WTC11 (cell line): ENCODE results near the gene TFAP2E. TPM values are rescaled to one million over a fixed set of nuclear protein-coding genes. Genes with fewer than 3 reads are reported as not detected.

Experiments
- ATAC-seq: fragments of 200-7000 bp; cut with Tn5 transposase; 2 replicates; pipeline ENCODE4 v1.10.0; 2021; ENCODE audit warnings: mild to moderate bottlenecking, moderate library complexity
- CTCF ChIA-PET: fragments of 300-600 bp; sonication (Branson Sonifier 250); formaldehyde crosslinking; loops from one replicate; lab custom pipeline; 2021; ENCODE audit warnings: antibody characterized with exemption; lab: Charles Lee
- POLR2A ChIA-PET: fragments of 350-600 bp; sonication (Branson Sonifier 250); formaldehyde crosslinking; loops from one replicate; lab custom pipeline; 2021; ENCODE audit warnings: antibody characterized with exemption; lab: Charles Lee
- DNase-seq: peaks from one replicate; pipeline ENCODE4 v3.0.0; 2021; ENCODE audit warnings: low spot score
- H3K27ac Mint-ChIP-seq: 2 replicates; pipeline ENCODE4 v1.8.0; 2021; ENCODE audit warnings: mixed read lengths
- H3K27me3 Mint-ChIP-seq: 2 replicates; pipeline ENCODE4 v1.8.0; 2021; ENCODE audit warnings: low read depth, mild to moderate bottlenecking, moderate library complexity, mixed read lengths
- H3K36me3 Mint-ChIP-seq: 2 replicates; pipeline ENCODE4 v1.8.0; 2021; ENCODE audit warnings: mixed read lengths
- H3K4me1 Mint-ChIP-seq: 2 replicates; pipeline ENCODE4 v1.8.0; 2022; ENCODE audit warnings: mixed read lengths
- H3K4me3 Mint-ChIP-seq: 2 replicates; pipeline ENCODE4 v1.8.0; 2021; ENCODE audit warnings: mild to moderate bottlenecking, moderate library complexity, mixed read lengths
- H3K9me3 Mint-ChIP-seq: 2 replicates; pipeline ENCODE4 v1.8.0; 2021; ENCODE audit warnings: mixed read lengths
- FOXK1 ChIP-seq: sonication (generic); formaldehyde crosslinking; IDR thresholded peaks from 2 replicates; pipeline ENCODE4 v1.8.0; 2022; ENCODE audit warnings: mild to moderate bottlenecking, moderate library complexity, missing genetic modification reagents
- JUN ChIP-seq: sonication (generic); formaldehyde crosslinking; IDR thresholded peaks from 2 replicates; pipeline ENCODE4 v1.8.0; 2023; ENCODE audit warnings: mild to moderate bottlenecking, missing genetic modification reagents
- KAT7 ChIP-seq: sonication (generic); formaldehyde crosslinking; IDR thresholded peaks from 2 replicates; pipeline ENCODE4 v1.8.1; 2023; ENCODE audit warnings: missing genetic modification reagents, mild to moderate bottlenecking, borderline replicate concordance
- NR1H2 ChIP-seq: sonication (generic); formaldehyde crosslinking; IDR thresholded peaks from 2 replicates; pipeline ENCODE4 v1.9.0; 2021; ENCODE audit warnings: mild to moderate bottlenecking, moderate library complexity, missing genetic modification reagents
- OVOL2 ChIP-seq: fragments of 250-450 bp; sonication (Bioruptor Pico); IDR thresholded peaks from 2 replicates; pipeline ENCODE4 v1.9.0; 2021; ENCODE audit warnings: mild to moderate bottlenecking, borderline replicate concordance
- RELA ChIP-seq: sonication (generic); formaldehyde crosslinking; IDR thresholded peaks from 2 replicates; pipeline ENCODE4 v1.8.1; 2022; ENCODE audit warnings: missing genetic modification reagents, mild to moderate bottlenecking, borderline replicate concordance
- TEAD1 ChIP-seq: sonication (generic); formaldehyde crosslinking; IDR thresholded peaks from 2 replicates; pipeline ENCODE4 v1.8.0; 2022; ENCODE audit warnings: mild to moderate bottlenecking, missing genetic modification reagents
- TEAD4 ChIP-seq: sonication (generic); formaldehyde crosslinking; IDR thresholded peaks from 2 replicates; pipeline ENCODE4 v1.8.0; 2022; ENCODE audit warnings: mild to moderate bottlenecking, missing genetic modification reagents
- TP53 ChIP-seq: sonication (generic); formaldehyde crosslinking; IDR thresholded peaks from 2 replicates; pipeline ENCODE4 v1.8.1; 2023; ENCODE audit warnings: mild to moderate bottlenecking, missing genetic modification reagents
- ZNF219 ChIP-seq: sonication (generic); formaldehyde crosslinking; IDR thresholded peaks from 2 replicates; pipeline ENCODE4 v1.8.0; 2023; ENCODE audit warnings: missing genetic modification reagents, mild to moderate bottlenecking, borderline replicate concordance
- total RNA-seq: library from RNA; stranded (reverse); gene quantifications from 3 replicates; pipeline ENCODE4 v1.2.3, GENCODE V29; 2021
- TF ChIP-seq, protein P1 (sequence below): sonication (generic); formaldehyde crosslinking; IDR thresholded peaks from 2 replicates; pipeline ENCODE4 v1.8.0; 2023; ENCODE audit warnings: missing genetic modification reagents
- TF ChIP-seq, protein P2 (sequence below): sonication (generic); formaldehyde crosslinking; IDR thresholded peaks from 2 replicates; pipeline ENCODE4 v1.8.0; 2022; ENCODE audit warnings: mild to moderate bottlenecking, missing genetic modification reagents
- TF ChIP-seq, protein P3 (sequence below): fragments of 250-450 bp; sonication (Bioruptor Pico); conservative IDR thresholded peaks from 2 replicates; pipeline ENCODE4 v1.9.0; 2021; ENCODE audit warnings: mild to moderate bottlenecking
- TF ChIP-seq, protein P4 (sequence below): sonication (generic); formaldehyde crosslinking; conservative IDR thresholded peaks from 2 replicates; pipeline ENCODE4 v1.8.1; 2022; ENCODE audit warnings: mild to moderate bottlenecking, missing genetic modification reagents
- TF ChIP-seq, protein P5 (sequence below): fragments of 250-450 bp; sonication (Bioruptor Pico); IDR thresholded peaks from 2 replicates; pipeline ENCODE4 v1.9.0; 2021; ENCODE audit warnings: moderate library complexity, mild to moderate bottlenecking, inconsistent platforms, borderline replicate concordance

TFAP2E gene
- total RNA-seq, 1 experiment from 2014 or later: 1.7 TPM

DNA sequence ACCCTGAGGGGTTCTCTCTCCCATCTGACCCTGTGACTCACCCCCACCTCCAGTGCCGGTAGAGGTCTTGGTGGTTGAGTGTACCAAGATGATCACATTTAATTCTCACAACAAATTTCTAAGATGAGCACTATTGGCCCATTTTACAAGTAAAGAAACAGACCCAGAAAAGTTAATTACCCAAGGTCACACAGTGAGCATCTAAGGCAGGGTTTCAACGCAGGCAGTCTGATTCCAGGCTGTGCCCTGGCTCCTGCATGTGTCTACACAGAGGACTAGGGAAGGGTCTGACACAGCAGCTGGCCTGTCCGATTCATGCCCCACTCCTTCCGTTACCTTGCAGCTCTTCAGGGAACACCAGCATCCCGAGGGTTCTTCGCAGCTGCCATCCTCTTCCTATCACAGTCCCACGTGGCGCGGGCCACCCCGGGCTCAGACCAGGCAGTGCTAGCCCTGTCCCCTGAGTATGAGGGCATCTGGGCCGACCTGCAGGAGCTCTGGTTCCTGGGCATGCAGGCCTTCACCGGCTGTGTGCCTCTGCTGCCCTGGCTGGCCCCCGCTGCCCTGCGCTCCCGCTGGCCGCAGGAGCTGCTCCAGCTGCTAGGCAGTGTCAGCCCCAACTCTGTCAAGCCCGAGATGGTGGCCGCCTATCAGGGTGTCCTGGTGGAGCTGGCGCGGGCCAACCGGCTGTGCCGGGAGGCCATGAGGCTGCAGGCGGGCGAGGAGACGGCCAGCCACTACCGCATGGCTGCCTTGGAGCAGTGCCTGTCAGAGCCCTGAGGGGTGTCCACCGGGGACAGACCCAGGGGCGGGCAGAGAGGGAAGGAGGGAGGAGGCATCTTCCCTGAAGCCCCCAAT, 8.0 kb upstream of the TFAP2E start:
- ATAC-seq (no peak), DNase-seq (no peak)
- peaks cover 6% of the 10 kb centered on the region for H3K4me1 Mint-ChIP-seq
- ChIA-PET POLR2A (interaction anchor here (0.6 kb wide), 1 partner anchor 342 kb away, joined by 4 read pairs; no protein-coding TSS in a partner anchor), CTCF (interaction anchor here (0.5 to 2.3 kb wide), 50 partner anchors 9 to 606 kb away, joined by 3 to 52 read pairs (median 4); partner anchors contain the start of genes C1orf216, CLSPN and TFAP2E)
- no peaks in the 10 kb centered on the region for H3K9me3 Mint-ChIP-seq
- H3K27ac Mint-ChIP-seq: no peak overlapping the region
- no peak for TF ChIP-seq TEAD4 (CRISPR knock-in tag)
- TF ChIP-seq RELA (CRISPR knock-in tag): 0 out of 2 replicates have a peak, but pooled peaks have one; percentile 17
- TF ChIP-seq JUN (CRISPR knock-in tag): no peak
- TF ChIP-seq, protein P1, sequence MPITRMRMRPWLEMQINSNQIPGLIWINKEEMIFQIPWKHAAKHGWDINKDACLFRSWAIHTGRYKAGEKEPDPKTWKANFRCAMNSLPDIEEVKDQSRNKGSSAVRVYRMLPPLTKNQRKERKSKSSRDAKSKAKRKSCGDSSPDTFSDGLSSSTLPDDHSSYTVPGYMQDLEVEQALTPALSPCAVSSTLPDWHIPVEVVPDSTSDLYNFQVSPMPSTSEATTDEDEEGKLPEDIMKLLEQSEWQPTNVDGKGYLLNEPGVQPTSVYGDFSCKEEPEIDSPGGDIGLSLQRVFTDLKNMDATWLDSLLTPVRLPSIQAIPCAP (CRISPR knock-in tag): 0 out of 2 replicates have a peak, but pooled peaks have one; percentile 14
- TF ChIP-seq ZNF219 (CRISPR knock-in tag): no peak
- H3K4me3 Mint-ChIP-seq: no peak overlapping the region
- peaks cover 14% of the 10 kb centered on the region for H3K27me3 Mint-ChIP-seq
- peaks cover 30% of the 10 kb centered on the region for H3K36me3 Mint-ChIP-seq

DNA sequence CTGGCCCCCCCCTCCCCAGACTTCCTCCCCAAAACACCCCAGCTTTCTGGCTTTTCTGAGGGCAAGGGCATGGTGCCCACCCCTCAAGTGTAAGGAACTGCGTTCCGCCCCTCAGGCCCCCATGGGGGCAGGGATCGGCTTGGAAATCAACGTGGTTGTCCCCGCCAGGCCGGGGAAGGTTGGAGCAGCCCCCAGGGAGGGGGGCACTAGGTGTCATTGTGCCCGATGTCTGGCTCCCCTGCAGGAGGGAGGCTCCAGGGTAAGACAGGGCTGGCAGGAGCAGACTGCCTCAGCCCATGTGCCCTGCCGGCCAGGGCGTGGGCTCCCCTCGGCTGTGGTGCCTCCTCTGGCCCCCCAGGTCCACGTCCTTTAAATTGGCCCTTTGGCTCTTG, 7.4 kb upstream of the TFAP2E start:
- Mint-ChIP-seq H3K4me1 (peaks cover 6% of the 10 kb centered on the region), H3K4me3 (no peak overlapping the region), H3K36me3 (peaks cover 30% of the 10 kb centered on the region), H3K9me3 (no peaks in the 10 kb centered on the region), H3K27me3 (peaks cover 20% of the 10 kb centered on the region), H3K27ac (no peak overlapping the region)
- TF ChIP-seq, protein P2, sequence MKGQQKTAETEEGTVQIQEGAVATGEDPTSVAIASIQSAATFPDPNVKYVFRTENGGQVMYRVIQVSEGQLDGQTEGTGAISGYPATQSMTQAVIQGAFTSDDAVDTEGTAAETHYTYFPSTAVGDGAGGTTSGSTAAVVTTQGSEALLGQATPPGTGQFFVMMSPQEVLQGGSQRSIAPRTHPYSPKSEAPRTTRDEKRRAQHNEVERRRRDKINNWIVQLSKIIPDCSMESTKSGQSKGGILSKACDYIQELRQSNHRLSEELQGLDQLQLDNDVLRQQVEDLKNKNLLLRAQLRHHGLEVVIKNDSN (CRISPR knock-in tag): no peak
- TF ChIP-seq RELA (CRISPR knock-in tag): 0 out of 2 replicates have a peak, but pooled peaks have one; percentile 2
- TF ChIP-seq, protein P1 (CRISPR knock-in tag): no peak
- TF ChIP-seq, protein P3, sequence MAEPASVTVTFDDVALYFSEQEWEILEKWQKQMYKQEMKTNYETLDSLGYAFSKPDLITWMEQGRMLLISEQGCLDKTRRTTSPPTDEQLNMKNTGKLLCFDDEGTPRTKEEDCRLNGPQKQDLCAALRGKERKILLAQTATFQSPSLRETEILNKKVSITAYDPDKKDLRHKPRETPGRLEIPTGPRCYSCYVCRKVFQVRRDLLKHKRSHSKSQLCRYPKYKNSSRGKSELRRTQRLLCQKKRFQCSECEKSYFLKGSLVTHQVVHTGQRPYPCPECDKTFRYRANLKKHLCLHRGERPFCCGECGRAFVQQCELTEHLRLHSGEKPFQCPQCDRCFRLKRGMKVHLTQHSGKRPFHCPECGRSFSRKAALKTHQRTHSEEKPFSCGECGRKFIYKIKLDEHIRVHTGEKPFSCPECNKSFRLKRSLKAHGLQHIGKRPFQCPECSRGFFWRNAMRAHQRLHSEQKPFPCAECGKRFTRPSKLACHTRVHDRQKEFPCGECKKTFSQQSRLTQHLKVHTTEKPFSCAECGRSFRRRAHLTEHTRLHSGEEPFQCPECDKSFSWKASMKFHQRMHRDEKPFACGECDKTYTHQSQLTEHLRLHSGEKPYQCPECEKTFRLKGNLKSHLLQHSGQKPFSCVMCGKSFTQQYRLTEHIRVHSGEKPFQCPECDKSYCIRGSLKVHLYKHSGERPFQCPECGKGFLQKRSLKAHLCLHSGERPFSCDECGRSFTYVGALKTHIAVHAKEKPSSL (CRISPR knock-in tag): no peak
- no peak for TF ChIP-seq KAT7
- DNase-seq (no peak), ATAC-seq (no peak)
- CTCF ChIA-PET: interaction anchor here (0.9 to 2.3 kb wide), 7 partner anchors 80 to 152 kb away, joined by 3 to 52 read pairs (median 12); partner anchors contain the start of gene C1orf216
- POLR2A ChIA-PET: no interaction called here

DNA sequence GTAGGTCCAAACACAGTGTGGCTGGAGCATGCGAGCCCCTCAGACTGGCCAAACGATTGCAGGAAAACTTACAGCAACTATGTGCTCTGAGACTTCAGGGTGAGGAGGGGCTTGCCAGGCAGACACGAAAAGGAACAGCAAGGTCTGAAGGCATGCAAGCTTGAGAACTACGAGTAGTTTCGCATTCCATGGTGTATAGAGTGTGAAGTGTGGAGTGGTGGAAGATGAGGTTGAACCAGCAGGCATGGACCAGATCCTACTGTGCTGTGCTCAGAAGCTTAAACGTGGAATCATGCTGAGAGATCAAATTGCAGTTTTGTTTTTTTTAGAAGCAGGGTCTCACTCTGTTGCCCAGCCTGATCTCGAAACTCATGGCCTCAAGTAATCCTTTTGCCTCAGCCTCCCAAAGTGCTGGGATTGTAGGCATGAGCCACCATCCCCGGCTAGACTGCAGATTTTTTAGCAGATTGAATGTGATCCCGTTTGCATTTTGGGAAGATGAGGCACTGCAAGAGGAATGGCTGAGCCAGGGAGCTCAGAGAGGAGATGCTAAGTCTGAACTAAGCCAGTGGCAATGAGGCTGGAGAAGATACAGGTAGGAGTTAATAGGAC, 5.1 kb upstream of the TFAP2E start:
- H3K4me1 Mint-ChIP-seq: peaks cover 11% of the 10 kb centered on the region
- ChIA-PET CTCF (interaction anchor here (0.7 to 3.4 kb wide), 19 partner anchors 9 to 715 kb away, joined by 3 to 80 read pairs (median 6); partner anchors contain the start of genes C1orf216, KIAA0319L and NCDN), POLR2A (interaction anchor here (0.5 to 0.8 kb wide), 2 partner anchors 20 to 27 kb away, joined by 3 read pairs; no protein-coding TSS in a partner anchor)
- ATAC-seq (no peak), DNase-seq (no peak)
- H3K9me3 Mint-ChIP-seq: no peaks in the 10 kb centered on the region
- no peak overlapping the region for H3K4me3 Mint-ChIP-seq
- H3K36me3 Mint-ChIP-seq: peaks cover 13% of the 10 kb centered on the region
- H3K27ac Mint-ChIP-seq: no peak overlapping the region; the same call in 1 of the 2 replicates
- H3K27me3 Mint-ChIP-seq: peaks cover 43% of the 10 kb centered on the region
- TF ChIP-seq, protein P4, sequence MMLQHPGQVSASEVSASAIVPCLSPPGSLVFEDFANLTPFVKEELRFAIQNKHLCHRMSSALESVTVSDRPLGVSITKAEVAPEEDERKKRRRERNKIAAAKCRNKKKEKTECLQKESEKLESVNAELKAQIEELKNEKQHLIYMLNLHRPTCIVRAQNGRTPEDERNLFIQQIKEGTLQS: no peak
- TF ChIP-seq OVOL2 (CRISPR knock-in tag): no peak
- TF ChIP-seq TEAD1: no peak
- TF ChIP-seq NR1H2 (CRISPR knock-in tag): no peak
- TF ChIP-seq, protein P5, sequence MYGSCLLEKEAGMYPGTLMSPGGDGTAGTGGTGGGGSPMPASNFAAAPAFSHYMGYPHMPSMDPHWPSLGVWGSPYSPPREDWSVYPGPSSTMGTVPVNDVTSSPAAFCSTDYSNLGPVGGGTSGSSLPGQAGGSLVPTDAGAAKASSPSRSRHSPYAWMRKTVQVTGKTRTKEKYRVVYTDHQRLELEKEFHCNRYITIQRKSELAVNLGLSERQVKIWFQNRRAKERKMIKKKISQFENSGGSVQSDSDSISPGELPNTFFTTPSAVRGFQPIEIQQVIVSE (CRISPR knock-in tag): no peak
- TF ChIP-seq TP53 (CRISPR knock-in tag): no peak
- TF ChIP-seq FOXK1 (CRISPR knock-in tag): no peak
- TF ChIP-seq TEAD4 (CRISPR knock-in tag): no peak
